A549 (cell line): Measurements from ENCODE around the gene NUDT16L1. TPM values are rescaled to one million over a fixed set of nuclear protein-coding genes. Genes with fewer than 3 reads are reported as not detected.

ENCODE experiments used
- ATAC-seq, 2 experiments: fragments of 200-7000 bp in 1 of 2; fragments of >200 bp in 1 of 2; cut with Nextera tagmentation in 1 of 2; cut with Tn5 transposase in 1 of 2; 3 replicates each; pipeline versions ENCODE4 v1.8.0 to v1.9.1; 2018 to 2020; ENCODE audit warnings: mild to moderate bottlenecking in 1 of 2, moderate library complexity in 1 of 2
- CTCF ChIA-PET: fragments of 300-600 bp; sonication (Branson Sonifier 250); formaldehyde crosslinking; extraction: SDS; loops from one replicate; lab custom pipeline; 2021; ENCODE audit warnings: antibody characterized with exemption, inconsistent platforms; lab: Yijun Ruan, JAX
- POLR2A ChIA-PET: fragments of 350-600 bp; formaldehyde crosslinking; extraction: SDS; loops from one replicate; lab custom pipeline; 2021; ENCODE audit warnings: antibody characterized with exemption, inconsistent platforms; lab: Yijun Ruan, JAX
- DNase-seq, 2 experiments: peaks; one replicate each; pipeline versions ENCODE4 v3.0.0 to v3.0.0-alpha.2; 2011 to 2016; ENCODE audit warnings: low read depth in 1 of 2, low spot score in 1 of 2
- FAIRE-seq: peaks from 2 replicates; lab custom pipeline; 2011; peaks lifted over from hg19 to GRCh38; lab: Jason Lieb, UNC
- H3K27ac ChIP-seq, 2 experiments: fragments of >200 bp; sonication (Bioruptor Twin); formaldehyde crosslinking; 3 replicates each; pipeline ENCODE4 v1.5.1; 2016 to 2017
- H3K4me1 ChIP-seq: fragments of >200 bp; sonication (Bioruptor Twin); formaldehyde crosslinking; 3 replicates; pipeline ENCODE4 v1.6.1; 2016
- H3K4me2 ChIP-seq: fragments of >200 bp; sonication (Bioruptor Twin); formaldehyde crosslinking; 3 replicates; pipeline ENCODE4 v1.6.1; 2016
- H3K4me3 ChIP-seq: fragments of >200 bp; sonication (Bioruptor Twin); formaldehyde crosslinking; 3 replicates; pipeline ENCODE4 v1.5.1; 2016
- H3K9me3 ChIP-seq: fragments of >200 bp; sonication (Bioruptor Twin); formaldehyde crosslinking; 3 replicates; pipeline ENCODE4 v1.6.1; 2016
- EHF ChIP-seq: fragments of 250-450 bp; sonication (Bioruptor Pico); IDR thresholded peaks from 2 replicates; pipeline ENCODE4 v1.5.0; 2020; ENCODE audit warnings: mild to moderate bottlenecking
- EP300 ChIP-seq, 2 experiments: fragments of >200 bp; sonication (Bioruptor Twin); formaldehyde crosslinking; IDR thresholded peaks; 2 replicates in 1 of 2; 3 replicates in 1 of 2; pipeline ENCODE4 v1.6.1; 2016 to 2017
- ESRRA ChIP-seq: fragments of 150-350 bp; IDR thresholded peaks from 2 replicates; pipeline ENCODE4 v1.6.1; 2014; ENCODE audit warnings: mild to moderate bottlenecking, low read length, borderline replicate concordance
- GATA3 ChIP-seq: IDR thresholded peaks from 2 replicates; pipeline ENCODE4 v1.6.1; 2012; ENCODE audit warnings: borderline replicate concordance
- HEYL ChIP-seq: fragments of 250-450 bp; sonication (Bioruptor Pico); IDR thresholded peaks from 2 replicates; pipeline ENCODE4 v1.8.0; 2021; ENCODE audit warnings: mild to moderate bottlenecking, moderate library complexity
- MAZ ChIP-seq: fragments of 150-350 bp; IDR thresholded peaks from 2 replicates; pipeline ENCODE4 v1.6.1; 2014; ENCODE audit warnings: antibody characterized with exemption, low read depth, low read length, borderline replicate concordance
- MYC ChIP-seq: IDR thresholded peaks from 2 replicates; pipeline ENCODE4 v1.6.1; 2012; ENCODE audit warnings: mild to moderate bottlenecking, inconsistent platforms, low read length, improper control_type of control experiment, borderline replicate concordance
- NFE2L2 ChIP-seq: fragments of 150-350 bp; conservative IDR thresholded peaks from 2 replicates; pipeline ENCODE4 v1.6.1; 2014; ENCODE audit warnings: low read length
- NPAS2 ChIP-seq: fragments of 250-450 bp; sonication (Bioruptor Pico); IDR thresholded peaks from 2 replicates; pipeline ENCODE4 v1.8.0; 2022; ENCODE audit warnings: mild to moderate bottlenecking, moderate library complexity, borderline replicate concordance
- RAD21 ChIP-seq, 2 experiments: fragments of >200 bp in 1 of 2; sonication (Bioruptor Twin) in 1 of 2; formaldehyde crosslinking in 1 of 2; IDR thresholded peaks in 1 of 2; conservative IDR thresholded peaks in 1 of 2; 2 replicates in 1 of 2; 3 replicates in 1 of 2; pipeline ENCODE4 v1.6.1; 2012 to 2018; ENCODE audit warnings: inconsistent platforms in 1 of 2
- SMC3 ChIP-seq: fragments of >200 bp; sonication (Bioruptor Twin); formaldehyde crosslinking; IDR thresholded peaks from 3 replicates; pipeline ENCODE4 v1.6.1; 2018; ENCODE audit warnings: inconsistent platforms
- TP53 ChIP-seq: fragments of 250-450 bp; sonication (Bioruptor Pico); IDR thresholded peaks from 2 replicates; pipeline ENCODE4 v1.5.0; 2021; ENCODE audit warnings: mild to moderate bottlenecking, moderate library complexity
- ZC3H11A ChIP-seq: fragments of 450-650 bp; IDR thresholded peaks from 2 replicates; pipeline ENCODE4 v1.6.1; 2014; ENCODE audit warnings: antibody characterized with exemption, mild to moderate bottlenecking
- ZFP36 ChIP-seq: fragments of 450-650 bp; IDR thresholded peaks from 2 replicates; pipeline ENCODE4 v1.6.1; 2014; ENCODE audit warnings: borderline replicate concordance; ENCODE audit not compliant: partially characterized antibody
- ZNF302 ChIP-seq: fragments of 250-450 bp; sonication (Bioruptor Pico); IDR thresholded peaks from 2 replicates; pipeline ENCODE4 v1.9.0; 2021; ENCODE audit warnings: inconsistent platforms, mild to moderate bottlenecking, moderate library complexity
- WGBS: methylation state at CpG from one replicate; pipeline ENCODE4 v1.1.6; 2017; ENCODE audit errors: missing lambda C conversion rate; 5-methylcytosine and 5-hydroxymethylcytosine counted together
- polyA plus RNA-seq, 4 experiments: library from polyadenylated mRNA; depleted of rRNA in 3 of 4; stranded (reverse); fragments of >200 nt; fragmentation: RNase III in 1 of 4; extraction: RNeasy Plus Mini Kit Qiagen cat#74134 plus additional on column Dnase treatment in 1 of 4; gene quantifications; 2 replicates in 3 of 4; 3 replicates in 1 of 4; pipeline ENCODE4 v1.2.3, GENCODE V29; 2011 to 2017
- TF ChIP-seq, protein P1 (sequence below): fragments of >200 bp; sonication (Bioruptor Twin); formaldehyde crosslinking; IDR thresholded peaks from 3 replicates; pipeline ENCODE4 v1.5.1; 2016
- TF ChIP-seq, protein P2 (sequence below): fragments of >200 bp; sonication (Bioruptor Twin); formaldehyde crosslinking; IDR thresholded peaks from 3 replicates; pipeline ENCODE4 v1.6.1; 2016
- TF ChIP-seq, protein P3 (sequence below): fragments of 200-600 bp; sonication (generic); IDR thresholded peaks from 2 replicates; pipeline ENCODE4 v1.6.1; 2016; ENCODE audit warnings: antibody characterized with exemption, mild to moderate bottlenecking, moderate library complexity

Gene NUDT16L1
- polyA plus RNA-seq, 2 of the 4 experiments (the other 2 are of a cell fraction): 15.5 to 22.9 TPM

DNA sequence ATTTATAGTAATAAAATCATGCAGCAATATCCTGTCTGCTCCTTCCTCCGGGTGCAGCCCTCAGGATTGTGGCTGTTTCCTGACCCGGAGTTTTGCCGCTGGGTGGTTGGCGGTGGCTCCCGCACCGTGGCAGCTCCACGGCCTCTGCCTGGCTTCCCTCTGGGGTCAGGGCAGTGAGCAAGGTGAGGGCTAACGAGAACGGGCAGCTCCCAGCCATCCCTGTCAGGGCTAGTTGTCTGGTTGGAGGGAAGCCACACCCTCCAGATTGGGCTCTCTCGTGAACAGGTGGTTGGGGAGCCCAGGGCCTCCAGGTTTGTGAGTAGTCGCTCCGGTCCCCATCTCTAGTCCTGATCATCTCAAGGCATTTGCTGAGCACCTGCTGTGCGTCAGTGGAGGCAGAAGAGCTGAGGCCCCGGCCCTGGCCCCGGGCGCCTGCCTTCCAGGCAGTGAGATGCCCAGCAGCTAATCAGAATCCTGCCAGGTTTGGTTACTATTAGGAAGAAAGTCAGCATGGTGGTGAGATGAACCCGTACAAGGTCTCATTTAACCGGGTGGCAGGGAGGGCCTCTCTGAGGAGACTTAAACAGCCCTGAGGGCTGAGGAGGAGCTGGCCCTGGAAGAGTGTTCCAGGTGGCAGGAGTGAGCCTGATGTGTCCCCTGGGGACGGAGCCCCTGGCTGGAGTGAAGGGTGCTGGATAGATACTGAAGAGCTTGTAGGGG is 2.3 kb upstream of the NUDT16L1 start:
- Histone ChIP-seq H3K4me3 (no peak overlapping the region), H3K4me1 (peaks cover 11% of the 10 kb centered on the region; the same call in 1 of the 3 replicates), H3K4me2 (no peak overlapping the region), H3K27ac (no peak overlapping the region), H3K9me3 (no peaks in the 10 kb centered on the region)
- no peak for FAIRE-seq
- ChIA-PET CTCF (interaction anchor here (0.6 to 1.7 kb wide), 4 partner anchors 27 to 265 kb away, joined by 3 to 11 read pairs (median 4); partner anchors contain the start of gene MGRN1), POLR2A (interaction anchor here (0.6 kb wide), 1 partner anchor 153 kb away, joined by 3 read pairs; the partner anchor contains the start of gene CDIP1)
- TF ChIP-seq, protein P1, sequence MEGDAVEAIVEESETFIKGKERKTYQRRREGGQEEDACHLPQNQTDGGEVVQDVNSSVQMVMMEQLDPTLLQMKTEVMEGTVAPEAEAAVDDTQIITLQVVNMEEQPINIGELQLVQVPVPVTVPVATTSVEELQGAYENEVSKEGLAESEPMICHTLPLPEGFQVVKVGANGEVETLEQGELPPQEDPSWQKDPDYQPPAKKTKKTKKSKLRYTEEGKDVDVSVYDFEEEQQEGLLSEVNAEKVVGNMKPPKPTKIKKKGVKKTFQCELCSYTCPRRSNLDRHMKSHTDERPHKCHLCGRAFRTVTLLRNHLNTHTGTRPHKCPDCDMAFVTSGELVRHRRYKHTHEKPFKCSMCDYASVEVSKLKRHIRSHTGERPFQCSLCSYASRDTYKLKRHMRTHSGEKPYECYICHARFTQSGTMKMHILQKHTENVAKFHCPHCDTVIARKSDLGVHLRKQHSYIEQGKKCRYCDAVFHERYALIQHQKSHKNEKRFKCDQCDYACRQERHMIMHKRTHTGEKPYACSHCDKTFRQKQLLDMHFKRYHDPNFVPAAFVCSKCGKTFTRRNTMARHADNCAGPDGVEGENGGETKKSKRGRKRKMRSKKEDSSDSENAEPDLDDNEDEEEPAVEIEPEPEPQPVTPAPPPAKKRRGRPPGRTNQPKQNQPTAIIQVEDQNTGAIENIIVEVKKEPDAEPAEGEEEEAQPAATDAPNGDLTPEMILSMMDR: no peak
- no peak for TF ChIP-seq EP300 (IDR thresholded peaks at IDR 0.05)
- TF ChIP-seq NFE2L2: no peak
- no peak for TF ChIP-seq TP53
- no peak for TF ChIP-seq HEYL (CRISPR knock-in tag)
- no peak for DNase-seq
- 86% methylated on average over 17 of the region's 19 CpGs for WGBS
- no peak for ATAC-seq

GRCh38 chr16:4691666-4692412 is 1.5 kb upstream of the NUDT16L1 start:
- ATAC-seq: no peak
- no peak for FAIRE-seq
- Histone ChIP-seq H3K4me2 (no peak overlapping the region), H3K4me3 (no peak overlapping the region), H3K9me3 (no peaks in the 10 kb centered on the region), H3K27ac (no peak overlapping the region), H3K4me1 (peaks cover 11% of the 10 kb centered on the region; the same call in 1 of the 3 replicates)
- ChIA-PET POLR2A (interaction anchor here (0.6 kb wide), 1 partner anchor 153 kb away, joined by 3 read pairs; the partner anchor contains the start of gene CDIP1), CTCF (interaction anchor here (1.4 to 1.7 kb wide), 3 partner anchors 13 to 265 kb away, joined by 4 to 11 read pairs (median 4); partner anchors contain the start of gene MGRN1)
- WGBS: 93% methylated on average over 17 of the region's 20 CpGs
- TF ChIP-seq EHF (CRISPR knock-in tag) (no peak), NFE2L2 (no peak), EP300 (IDR thresholded peaks at IDR 0.05) (no peak), NPAS2 (CRISPR knock-in tag) (no peak), ZC3H11A (no peak), ZNF302 (CRISPR knock-in tag) (no peak), MYC (no peak), ZFP36 (no peak), HEYL (CRISPR knock-in tag) (no peak), RAD21 (conservative IDR thresholded peaks at IDR 0.05 in 1 of 2, IDR thresholded peaks at IDR 0.05 in 1 of 2) (no peak), SMC3 (no peak), GATA3 (no peak), MAZ (no peak), ESRRA (no peak)
- TF ChIP-seq, protein P2, sequence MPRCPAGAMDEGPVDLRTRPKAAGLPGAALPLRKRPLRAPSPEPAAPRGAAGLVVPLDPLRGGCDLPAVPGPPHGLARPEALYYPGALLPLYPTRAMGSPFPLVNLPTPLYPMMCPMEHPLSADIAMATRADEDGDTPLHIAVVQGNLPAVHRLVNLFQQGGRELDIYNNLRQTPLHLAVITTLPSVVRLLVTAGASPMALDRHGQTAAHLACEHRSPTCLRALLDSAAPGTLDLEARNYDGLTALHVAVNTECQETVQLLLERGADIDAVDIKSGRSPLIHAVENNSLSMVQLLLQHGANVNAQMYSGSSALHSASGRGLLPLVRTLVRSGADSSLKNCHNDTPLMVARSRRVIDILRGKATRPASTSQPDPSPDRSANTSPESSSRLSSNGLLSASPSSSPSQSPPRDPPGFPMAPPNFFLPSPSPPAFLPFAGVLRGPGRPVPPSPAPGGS: no peak
- TF ChIP-seq, protein P3, sequence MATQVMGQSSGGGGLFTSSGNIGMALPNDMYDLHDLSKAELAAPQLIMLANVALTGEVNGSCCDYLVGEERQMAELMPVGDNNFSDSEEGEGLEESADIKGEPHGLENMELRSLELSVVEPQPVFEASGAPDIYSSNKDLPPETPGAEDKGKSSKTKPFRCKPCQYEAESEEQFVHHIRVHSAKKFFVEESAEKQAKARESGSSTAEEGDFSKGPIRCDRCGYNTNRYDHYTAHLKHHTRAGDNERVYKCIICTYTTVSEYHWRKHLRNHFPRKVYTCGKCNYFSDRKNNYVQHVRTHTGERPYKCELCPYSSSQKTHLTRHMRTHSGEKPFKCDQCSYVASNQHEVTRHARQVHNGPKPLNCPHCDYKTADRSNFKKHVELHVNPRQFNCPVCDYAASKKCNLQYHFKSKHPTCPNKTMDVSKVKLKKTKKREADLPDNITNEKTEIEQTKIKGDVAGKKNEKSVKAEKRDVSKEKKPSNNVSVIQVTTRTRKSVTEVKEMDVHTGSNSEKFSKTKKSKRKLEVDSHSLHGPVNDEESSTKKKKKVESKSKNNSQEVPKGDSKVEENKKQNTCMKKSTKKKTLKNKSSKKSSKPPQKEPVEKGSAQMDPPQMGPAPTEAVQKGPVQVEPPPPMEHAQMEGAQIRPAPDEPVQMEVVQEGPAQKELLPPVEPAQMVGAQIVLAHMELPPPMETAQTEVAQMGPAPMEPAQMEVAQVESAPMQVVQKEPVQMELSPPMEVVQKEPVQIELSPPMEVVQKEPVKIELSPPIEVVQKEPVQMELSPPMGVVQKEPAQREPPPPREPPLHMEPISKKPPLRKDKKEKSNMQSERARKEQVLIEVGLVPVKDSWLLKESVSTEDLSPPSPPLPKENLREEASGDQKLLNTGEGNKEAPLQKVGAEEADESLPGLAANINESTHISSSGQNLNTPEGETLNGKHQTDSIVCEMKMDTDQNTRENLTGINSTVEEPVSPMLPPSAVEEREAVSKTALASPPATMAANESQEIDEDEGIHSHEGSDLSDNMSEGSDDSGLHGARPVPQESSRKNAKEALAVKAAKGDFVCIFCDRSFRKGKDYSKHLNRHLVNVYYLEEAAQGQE: no peak
- DNase-seq: no peak
